ENCODE data around the gene NFE2L1.

The NFE2L1 gene

GRCh38 chr17:48012151-48012520 is 36.0 kb upstream of the NFE2L1 start:
- no peaks in the 10 kb centered on the region for H3K79me2 ChIP-seq (ENCODE audit: low read length)
- peak overlapping the region; percentile 97 for H3K4me2 ChIP-seq (ENCODE audit: low read length)
- H3K9me3 ChIP-seq (ENCODE audit: insufficient read depth, low read length): no peaks in the 10 kb centered on the region
- no peaks in the 10 kb centered on the region for H3K36me3 ChIP-seq (replicated peaks; ENCODE audit: low read depth, low read length)
- peaks cover 3% of the 10 kb centered on the region; the same call in 1 of the 2 replicates for H3K4me1 ChIP-seq (ENCODE audit: low read length)
- H3K4me3 ChIP-seq (ENCODE audit: low read length): peak overlapping the region; percentile 79
- no peak for TF ChIP-seq EZH2phosphoT487 (IDR thresholded peaks at IDR 0.05; ENCODE audit: low read depth)
- TF ChIP-seq, protein P1, sequence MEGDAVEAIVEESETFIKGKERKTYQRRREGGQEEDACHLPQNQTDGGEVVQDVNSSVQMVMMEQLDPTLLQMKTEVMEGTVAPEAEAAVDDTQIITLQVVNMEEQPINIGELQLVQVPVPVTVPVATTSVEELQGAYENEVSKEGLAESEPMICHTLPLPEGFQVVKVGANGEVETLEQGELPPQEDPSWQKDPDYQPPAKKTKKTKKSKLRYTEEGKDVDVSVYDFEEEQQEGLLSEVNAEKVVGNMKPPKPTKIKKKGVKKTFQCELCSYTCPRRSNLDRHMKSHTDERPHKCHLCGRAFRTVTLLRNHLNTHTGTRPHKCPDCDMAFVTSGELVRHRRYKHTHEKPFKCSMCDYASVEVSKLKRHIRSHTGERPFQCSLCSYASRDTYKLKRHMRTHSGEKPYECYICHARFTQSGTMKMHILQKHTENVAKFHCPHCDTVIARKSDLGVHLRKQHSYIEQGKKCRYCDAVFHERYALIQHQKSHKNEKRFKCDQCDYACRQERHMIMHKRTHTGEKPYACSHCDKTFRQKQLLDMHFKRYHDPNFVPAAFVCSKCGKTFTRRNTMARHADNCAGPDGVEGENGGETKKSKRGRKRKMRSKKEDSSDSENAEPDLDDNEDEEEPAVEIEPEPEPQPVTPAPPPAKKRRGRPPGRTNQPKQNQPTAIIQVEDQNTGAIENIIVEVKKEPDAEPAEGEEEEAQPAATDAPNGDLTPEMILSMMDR (IDR thresholded peaks at IDR 0.05; ENCODE audit: low read depth, low read length): no peak; the same call in 1 of the 2 replicates
- H3K27me3 ChIP-seq (ENCODE audit: low read depth, low read length): peaks cover 20% of the 10 kb centered on the region; the same call in 1 of the 2 replicates
- peak overlapping the region; percentile 52 for H3K9ac ChIP-seq (ENCODE audit: low read length)
- H4K20me1 ChIP-seq (ENCODE audit: insufficient read depth, low read length): no peaks in the 10 kb centered on the region
- H3K27ac ChIP-seq (ENCODE audit: low read length): no peak overlapping the region
- H2AFZ ChIP-seq (ENCODE audit: low read depth, low read length): peak overlapping the region; percentile 86

- Histone ChIP-seq H3K36me3 (replicated peaks; ENCODE audit: low read depth, low read length) (no peaks in the 10 kb centered on the region), H3K27ac (ENCODE audit: low read length) (no peak overlapping the region), H3K4me1 (ENCODE audit: low read length) (peaks cover 8% of the 10 kb centered on the region), H3K27me3 (ENCODE audit: low read depth, low read length) (peaks cover 20% of the 10 kb centered on the region; the same call in 1 of the 2 replicates), H4K20me1 (ENCODE audit: insufficient read depth, low read length) (no peaks in the 10 kb centered on the region), H3K4me2 (ENCODE audit: low read length) (peak overlapping the region; percentile 97), H3K79me2 (ENCODE audit: low read length) (no peaks in the 10 kb centered on the region), H3K9me3 (ENCODE audit: insufficient read depth, low read length) (no peaks in the 10 kb centered on the region), H2AFZ (ENCODE audit: low read depth, low read length) (0 out of 2 replicates have a peak overlapping the region, but pooled peaks have one; percentile 33), H3K4me3 (ENCODE audit: low read length) (peak overlapping the region; percentile 79), H3K9ac (ENCODE audit: low read length) (no peak overlapping the region)
- TF ChIP-seq, protein P1 (IDR thresholded peaks at IDR 0.05; ENCODE audit: low read depth, low read length): no peak
- no peak for TF ChIP-seq EZH2phosphoT487 (IDR thresholded peaks at IDR 0.05; ENCODE audit: low read depth)
Observed at GRCh38 chr17:48012654-48013053, 35.5 kb upstream of the NFE2L1 start.

DNA sequence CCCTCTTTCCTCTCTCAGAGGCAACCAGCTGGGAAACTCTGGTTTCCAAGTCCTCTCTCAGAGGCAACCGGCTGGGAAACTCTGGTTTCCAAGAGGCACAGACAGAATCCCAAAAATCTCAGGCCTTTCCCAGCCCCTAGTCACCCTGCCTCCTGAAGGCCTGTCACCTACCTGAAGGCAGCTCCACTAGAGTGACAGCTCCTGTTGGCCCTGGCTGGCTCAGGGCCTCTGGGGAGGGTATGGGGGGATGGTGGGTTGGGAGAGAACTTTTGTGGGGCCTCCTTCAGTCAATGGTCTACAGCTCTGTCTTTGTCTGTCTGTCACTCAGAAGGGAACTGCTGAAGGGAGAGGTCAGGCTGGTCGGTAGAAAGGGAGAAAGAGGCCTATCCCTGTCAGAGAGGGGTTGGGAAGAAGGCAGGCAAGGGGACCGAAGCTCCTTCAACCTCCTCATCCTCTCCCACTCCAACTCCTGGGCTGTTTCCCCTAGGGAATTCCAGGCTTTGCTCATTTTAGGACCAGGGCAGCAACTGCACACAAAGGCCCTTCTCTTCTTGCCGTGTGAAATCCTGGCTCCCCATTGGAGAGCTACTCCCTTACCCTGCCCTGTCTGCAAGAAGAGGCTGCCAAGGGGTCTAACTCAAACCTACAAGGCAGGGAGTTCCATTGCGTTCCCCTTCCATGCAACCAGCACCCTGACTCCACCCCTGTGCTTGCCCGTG is 34.1 kb upstream of the NFE2L1 start:
- H3K9ac ChIP-seq (ENCODE audit: low read length): no peak overlapping the region
- peaks cover 17% of the 10 kb centered on the region; the same call in 1 of the 2 replicates for H3K27me3 ChIP-seq (ENCODE audit: low read depth, low read length)
- H2AFZ ChIP-seq (ENCODE audit: low read depth, low read length): no peak overlapping the region
- H3K36me3 ChIP-seq (replicated peaks; ENCODE audit: low read depth, low read length): no peaks in the 10 kb centered on the region
- no peaks in the 10 kb centered on the region for H3K9me3 ChIP-seq (ENCODE audit: insufficient read depth, low read length)
- H3K4me1 ChIP-seq (ENCODE audit: low read length): peaks cover 12% of the 10 kb centered on the region
- H3K27ac ChIP-seq (ENCODE audit: low read length): no peak overlapping the region
- H4K20me1 ChIP-seq (ENCODE audit: insufficient read depth, low read length): no peaks in the 10 kb centered on the region
- H3K4me2 ChIP-seq (ENCODE audit: low read length): no peak overlapping the region
- no peaks in the 10 kb centered on the region for H3K79me2 ChIP-seq (ENCODE audit: low read length)
- TF ChIP-seq EZH2phosphoT487 (IDR thresholded peaks at IDR 0.05; ENCODE audit: low read depth): no peak
- TF ChIP-seq, protein P1 (IDR thresholded peaks at IDR 0.05; ENCODE audit: low read depth, low read length): no peak
- H3K4me3 ChIP-seq (ENCODE audit: low read length): no peak overlapping the region

DNA sequence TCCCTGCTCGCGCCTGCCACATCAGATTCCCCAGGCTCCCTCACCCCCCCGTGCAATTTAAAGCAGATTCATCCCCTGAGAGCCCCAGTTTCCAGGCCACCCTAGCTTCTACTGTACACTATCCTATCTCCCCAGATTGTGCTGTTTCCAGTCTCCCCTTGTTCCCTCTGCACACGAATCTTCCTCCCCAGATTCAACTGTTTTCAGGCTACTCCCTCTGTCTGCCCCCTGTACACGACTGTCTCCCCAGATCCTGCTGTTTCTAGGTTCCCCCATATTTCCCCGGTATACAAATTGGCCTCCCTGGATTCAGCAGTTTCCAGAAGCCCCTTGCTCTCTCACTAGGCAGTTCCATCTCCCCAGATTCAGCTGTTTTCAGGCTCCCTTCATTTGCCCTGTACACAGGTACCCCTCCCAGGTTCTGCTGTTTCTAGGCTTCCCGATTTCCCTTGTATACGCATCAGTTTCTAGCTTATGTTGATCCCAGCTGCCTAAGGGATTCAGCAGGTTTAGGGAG is 33.5 kb upstream of the NFE2L1 start:
- TF ChIP-seq, protein P1 (IDR thresholded peaks at IDR 0.05; ENCODE audit: low read depth, low read length): no peak
- TF ChIP-seq EZH2phosphoT487 (IDR thresholded peaks at IDR 0.05; ENCODE audit: low read depth): no peak
- Histone ChIP-seq H3K4me1 (ENCODE audit: low read length) (peaks cover 12% of the 10 kb centered on the region), H3K4me2 (ENCODE audit: low read length) (no peak overlapping the region), H3K4me3 (ENCODE audit: low read length) (no peak overlapping the region), H3K9ac (ENCODE audit: low read length) (no peak overlapping the region), H3K27me3 (ENCODE audit: low read depth, low read length) (peaks cover 16% of the 10 kb centered on the region; the same call in 1 of the 2 replicates), H3K36me3 (replicated peaks; ENCODE audit: low read depth, low read length) (no peaks in the 10 kb centered on the region), H3K27ac (ENCODE audit: low read length) (no peak overlapping the region), H3K9me3 (ENCODE audit: insufficient read depth, low read length) (no peaks in the 10 kb centered on the region), H4K20me1 (ENCODE audit: insufficient read depth, low read length) (no peaks in the 10 kb centered on the region), H3K79me2 (ENCODE audit: low read length) (no peaks in the 10 kb centered on the region), H2AFZ (ENCODE audit: low read depth, low read length) (no peak overlapping the region)

Data from OCI-LY3 (cell line).